NB4 (cell line): ENCODE results near the gene SRRM2.
A peak's percentile ranks its signal among the peaks of the same experiment; 100 is the strongest.

Experiments
- DNase-seq: peaks from one replicate; pipeline ENCODE4 v3.0.0; 2010; ENCODE audit warnings: low read depth
- H3K4me3 ChIP-seq: one replicate; pipeline ENCODE4 v1.5.1; 2011; ENCODE audit warnings: mild to moderate bottlenecking, low read depth, low read length, moderate library complexity
- CTCF ChIP-seq: IDR thresholded peaks from one replicate; pipeline ENCODE4 v1.5.1; 2012; ENCODE audit warnings: low read depth, low read length
- MYC ChIP-seq: IDR thresholded peaks from 2 replicates; pipeline ENCODE4 v1.6.1; 2011; ENCODE audit warnings: low read depth, low read length
- POLR2A ChIP-seq: IDR thresholded peaks from 2 replicates; pipeline ENCODE4 v1.6.1; 2011; ENCODE audit warnings: mild to moderate bottlenecking; ENCODE audit not compliant: insufficient read length; ENCODE audit errors: extremely low read depth
- TF ChIP-seq, protein P1 (sequence below): IDR thresholded peaks from 2 replicates; pipeline ENCODE4 v1.6.1; 2011; ENCODE audit warnings: low read depth, low read length

The SRRM2 gene

GRCh38 chr16:2771496-2772402 is 19.3 kb downstream of the SRRM2 start:
- H3K4me3 ChIP-seq, result no peak overlapping the region
- DNase-seq, result peak; percentile 23
- TF ChIP-seq MYC (no peak), CTCF (no peak), POLR2A (no peak)
- TF ChIP-seq, protein P1, sequence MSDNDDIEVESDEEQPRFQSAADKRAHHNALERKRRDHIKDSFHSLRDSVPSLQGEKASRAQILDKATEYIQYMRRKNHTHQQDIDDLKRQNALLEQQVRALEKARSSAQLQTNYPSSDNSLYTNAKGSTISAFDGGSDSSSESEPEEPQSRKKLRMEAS, result no peak

GRCh38 chr16:2773188-2773968 is 20.9 kb downstream of the SRRM2 start:
- peak; percentile 9 for DNase-seq
- TF ChIP-seq POLR2A (no peak), CTCF (no peak), MYC (no peak)
- TF ChIP-seq, protein P1, result no peak
- no peak overlapping the region for H3K4me3 ChIP-seq

GRCh38 chr16:2774161-2774891 is 21.9 kb downstream of the SRRM2 start:
- DNase-seq, result no peak
- TF ChIP-seq CTCF (no peak), MYC (no peak), POLR2A (no peak)
- TF ChIP-seq, protein P1, result no peak
- no peak overlapping the region for H3K4me3 ChIP-seq

GRCh38 chr16:2775131-2775716 is 22.8 kb downstream of the SRRM2 start:
- TF ChIP-seq POLR2A (no peak), CTCF (no peak), MYC (no peak)
- TF ChIP-seq, protein P1, result no peak

More at GRCh38 chr16:2775131-2775716, 22.8 kb downstream of the SRRM2 start:
- no peak overlapping the region for H3K4me3 ChIP-seq
- DNase-seq, result no peak
